IMR-90 (cell line): Measurements from ENCODE around the gene DSG3. TPM values are rescaled to one million over a fixed set of nuclear protein-coding genes. Genes with fewer than 3 reads are reported as not detected.

ENCODE experiments used
- ATAC-seq: fragments of 200-7000 bp; cut with Tn5 transposase; 2 replicates; pipeline ENCODE4 v1.9.1; 2020; ENCODE audit warnings: low read depth, mild to moderate bottlenecking, moderate library complexity
- Bru-seq: library from RNA; stranded (reverse); fragments of 400-500 nt; gene quantifications from one replicate; lab custom pipeline; 2021; lab: Mats Ljungman, UMichigan
- BruChase-seq, 2 experiments: library from RNA; stranded (reverse); fragments of 400-500 nt; gene quantifications; one replicate each; lab custom pipeline; 2021; lab: Mats Ljungman, UMichigan
- BruUV-seq: library from RNA; stranded (reverse); fragments of 400-500 nt; replicated peaks from 2 replicates; lab custom pipeline; 2021; lab: Mats Ljungman, UMichigan
- CTCF ChIA-PET: fragments of 300-600 bp; formaldehyde crosslinking; extraction: SDS; loops from one replicate; lab custom pipeline; 2021; ENCODE audit warnings: antibody characterized with exemption; lab: Yijun Ruan, JAX
- POLR2A ChIA-PET: fragments of 300-600 bp; sonication (Branson Sonifier 250); formaldehyde crosslinking; loops from one replicate; lab custom pipeline; 2022; ENCODE audit warnings: antibody characterized with exemption; ENCODE audit not compliant: unreplicated experiment; lab: Charles Lee
- DNase-seq: peaks from one replicate; pipeline ENCODE4 v3.0.0; 2013
- H2AFZ ChIP-seq: replicated peaks from 2 replicates; pipeline ENCODE3; 2013; ENCODE audit warnings: low read length, mild to moderate bottlenecking; ENCODE audit not compliant: poor library complexity
- H2AK5ac ChIP-seq: 2 replicates; pipeline ENCODE4 v1.6.1; 2013; ENCODE audit warnings: low read depth, low read length, inconsistent platforms
- H2AK9ac ChIP-seq: replicated peaks from 2 replicates; pipeline ENCODE3; 2013; ENCODE audit warnings: mild to moderate bottlenecking, low read depth, low read length, moderate library complexity; ENCODE audit not compliant: poor library complexity
- H2BK120ac ChIP-seq: 2 replicates; pipeline ENCODE4 v1.6.1; 2013; ENCODE audit warnings: low read depth, low read length, inconsistent platforms
- H2BK15ac ChIP-seq: 3 replicates; pipeline ENCODE4 v1.6.1; 2013; ENCODE audit warnings: low read depth, low read length, inconsistent platforms
- H2BK20ac ChIP-seq: 2 replicates; pipeline ENCODE4 v1.6.1; 2013; ENCODE audit warnings: low read depth, mild to moderate bottlenecking, inconsistent platforms, low read length, moderate library complexity
- H2BK5ac ChIP-seq: 2 replicates; pipeline ENCODE4 v1.6.1; 2013; ENCODE audit warnings: mild to moderate bottlenecking, low read depth, low read length, inconsistent platforms; ENCODE audit not compliant: poor library complexity, severe bottlenecking
- H3K14ac ChIP-seq: replicated peaks from 2 replicates; pipeline ENCODE4 v1.6.1; 2013; ENCODE audit warnings: low read depth, low read length, inconsistent platforms
- H3K18ac ChIP-seq: 2 replicates; pipeline ENCODE4 v1.6.1; 2013; ENCODE audit warnings: low read depth, low read length, control low read depth
- H3K23ac ChIP-seq: 2 replicates; pipeline ENCODE4 v1.6.1; 2013; ENCODE audit warnings: low read depth, low read length, inconsistent platforms
- H3K27ac ChIP-seq: 2 replicates; pipeline ENCODE4 v1.5.1; 2013; ENCODE audit warnings: mild to moderate bottlenecking, control low read depth, low read length; ENCODE audit not compliant: insufficient read depth
- H3K27me3 ChIP-seq: 2 replicates; pipeline ENCODE4 v1.6.1; 2013; ENCODE audit warnings: low read length; ENCODE audit not compliant: control insufficient read depth, insufficient read depth
- H3K36me3 ChIP-seq: 2 replicates; pipeline ENCODE4 v1.6.1; 2013; ENCODE audit warnings: low read length, mixed read lengths; ENCODE audit not compliant: control insufficient read depth, insufficient read depth
- H3K4ac ChIP-seq: 2 replicates; pipeline ENCODE4 v1.6.1; 2013; ENCODE audit warnings: low read depth, low read length, inconsistent platforms
- H3K4me1 ChIP-seq: 2 replicates; pipeline ENCODE4 v1.6.1; 2013; ENCODE audit warnings: low read length, mixed read lengths; ENCODE audit not compliant: control insufficient read depth, insufficient read depth
- H3K4me2 ChIP-seq: 2 replicates; pipeline ENCODE4 v1.6.1; 2013; ENCODE audit warnings: low read depth, mild to moderate bottlenecking, control low read depth, low read length, moderate library complexity
- H3K4me3 ChIP-seq: 2 replicates; pipeline ENCODE4 v1.5.1; 2013; ENCODE audit warnings: low read depth, mild to moderate bottlenecking, control low read depth, low read length, moderate library complexity; ENCODE audit not compliant: insufficient read depth
- H3K56ac ChIP-seq: 2 replicates; pipeline ENCODE4 v1.6.1; 2013; ENCODE audit warnings: low read length, inconsistent platforms; ENCODE audit not compliant: insufficient read depth; ENCODE audit errors: extremely low read depth
- H3K79me1 ChIP-seq, 2 experiments: 2 replicates each; pipeline ENCODE4 v1.6.1; 2013; ENCODE audit warnings: low read length in 2 of 2, inconsistent platforms in 1 of 2, low read depth in 1 of 2
- H3K9ac ChIP-seq: 2 replicates; pipeline ENCODE4 v1.6.1; 2013; ENCODE audit warnings: low read depth, low read length, control low read depth
- H3K9me1 ChIP-seq: 2 replicates; pipeline ENCODE4 v1.6.1; 2013; ENCODE audit warnings: low read length, inconsistent platforms; ENCODE audit not compliant: insufficient read depth
- H3K9me3 ChIP-seq: 2 replicates; pipeline ENCODE4 v1.6.1; 2013; ENCODE audit warnings: low read length; ENCODE audit not compliant: control insufficient read depth, insufficient read depth
- H4K20me1 ChIP-seq: 2 replicates; pipeline ENCODE4 v1.6.1; 2013; ENCODE audit warnings: low read length, inconsistent platforms; ENCODE audit not compliant: insufficient read depth
- H4K5ac ChIP-seq: 2 replicates; pipeline ENCODE4 v1.6.1; 2013; ENCODE audit warnings: mild to moderate bottlenecking, low read depth, low read length, control low read depth
- H4K8ac ChIP-seq, 2 experiments: 2 replicates each; pipeline ENCODE4 v1.6.1; 2013; ENCODE audit warnings: low read depth in 2 of 2, low read length in 2 of 2, control low read depth in 1 of 2, inconsistent platforms in 1 of 2
- H4K91ac ChIP-seq: 2 replicates; pipeline ENCODE4 v1.6.1; 2013; ENCODE audit warnings: low read depth, low read length, inconsistent platforms; ENCODE audit not compliant: insufficient read depth
- BHLHE40 ChIP-seq: fragments of 150-350 bp; IDR thresholded peaks from 2 replicates; pipeline ENCODE4 v1.6.1; 2016; ENCODE audit warnings: mild to moderate bottlenecking, low read depth, low read length
- CEBPB ChIP-seq: IDR thresholded peaks from 2 replicates; pipeline ENCODE4 v1.6.1; 2012; ENCODE audit warnings: low read depth, low read length, improper control_type of control experiment
- WGBS, 2 experiments: methylation state at CpG; one replicate each; pipeline versions ENCODE4 v1.1.5 to v1.1.7; 2013; ENCODE audit warnings: missing lambda C conversion rate in 2 of 2; ENCODE audit not compliant: insufficient read length in 1 of 2; ENCODE audit errors: extremely low coverage in 2 of 2; 5-methylcytosine and 5-hydroxymethylcytosine counted together
- dilution Hi-C: fragments of 300-500 bp; cut with HindIII; formaldehyde crosslinking; loops from one replicate; pipeline ENCODE4 v1.14.3; 2018; ENCODE audit warnings: low sequenced_read_pairs; ENCODE audit not compliant: unreplicated experiment
- in situ Hi-C: fragments of 300-500 bp; cut with MboI; formaldehyde crosslinking; loops from 3 replicates; pipeline ENCODE4 v1.14.3; 2019; ENCODE audit warnings: low sequenced_read_pairs, inconsistent platforms, mixed read lengths
- intact Hi-C: fragments of 100-400 bp; cut with micrococcal nuclease; formaldehyde crosslinking; loops from 2 replicates; pipeline ENCODE4 v1.10.0; 2022
- long read RNA-seq: library from polyadenylated mRNA; unstranded; transcript quantifications from one replicate; pipeline ENCODE4 v2.0.0, GENCODE V29; 2021; ENCODE audit not compliant: unreplicated experiment
- polyA plus RNA-seq, 3 experiments: library from polyadenylated mRNA; depleted of rRNA; stranded (reverse); fragments of >200 nt; gene quantifications; 2 replicates each; pipeline ENCODE4 v1.2.3, GENCODE V29; 2012; ENCODE audit warnings: low replicate concordance in 1 of 3
- total RNA-seq: library from RNA; depleted of rRNA; stranded (reverse); fragments of >200 nt; gene quantifications from 2 replicates; pipeline ENCODE4 v1.2.3, GENCODE V29; 2012; rRNA removed

The DSG3 gene
- total RNA-seq (not detected in 2 replicates), polyA plus RNA-seq (2012; rRNA removed) (not detected in 2 replicates), Bru-seq, nascent RNA (percentile 3 among the genes with signal in this experiment), BruChase-seq, experiment 1, labeled RNA remaining after a 6-hour chase (not detected), BruChase-seq, experiment 2, labeled RNA remaining after a 2-hour chase (not detected)
- not detected in 2 replicates for polyA plus RNA-seq (2012; cell fraction: cytosol; rRNA removed)
- polyA plus RNA-seq (2012; cell fraction: nucleus; rRNA removed; ENCODE audit: low replicate concordance) = not detected in 2 replicates
- long read RNA-seq = 0 reads

GRCh38 chr18:31447530-31448191 lies at the start of gene DSG3:
Gene DSG3, plus strand, starts transcription at chr18:31447741. Its CDS starts 137 bp downstream, at chr18:31447878.
- no peak within 1 kb of the TSS for H3K4me2 ChIP-seq
- H3K36me3 ChIP-seq = no peaks in the 10 kb centered on the region
- no peak within 1 kb of the TSS for H2BK15ac ChIP-seq
- no peak within 1 kb of the TSS for H2AK9ac ChIP-seq
- no peaks in the 10 kb centered on the region for H3K4me1 ChIP-seq
- no peak within 1 kb of the TSS for H2BK120ac ChIP-seq
- ChIA-PET POLR2A (no interaction called here), CTCF (no interaction called here)
- no peak within 1 kb of the TSS for H3K4me3 ChIP-seq
- no peaks in the 10 kb centered on the region for H4K20me1 ChIP-seq
- no peak within 1 kb of the TSS for H2BK5ac ChIP-seq
- H3K9me3 ChIP-seq = no peaks in the 10 kb centered on the region; the same call in 1 of the 2 replicates
- intact Hi-C loops (no loop called here), in situ Hi-C loops (no loop called here), dilution Hi-C loops (no loop called here)
- H3K9me1 ChIP-seq = no peaks in the 10 kb centered on the region
- DNase-seq (no peak), ATAC-seq (no peak)
- H3K4ac ChIP-seq = no peak within 1 kb of the TSS
- H2AK5ac ChIP-seq = no peak within 1 kb of the TSS
- no peak within 1 kb of the TSS for H2AFZ ChIP-seq
- WGBS, 2 experiments = 90% methylated on average over 2 of the region's 9 CpGs; no CpG with 5 or more reads in 1 of the 2 experiments
- no peak within 1 kb of the TSS for H3K27ac ChIP-seq
- no TSS peak for BruUV-seq
- no peak within 1 kb of the TSS for H4K8ac ChIP-seq
- H3K56ac ChIP-seq = no peak within 1 kb of the TSS
- H3K18ac ChIP-seq = no peak within 1 kb of the TSS
- H2BK20ac ChIP-seq = no peak within 1 kb of the TSS
- H3K14ac ChIP-seq = no peak within 1 kb of the TSS
- H3K79me1 ChIP-seq = no peaks in the 10 kb centered on the region
- H4K91ac ChIP-seq = no peak within 1 kb of the TSS
- no peaks in the 10 kb centered on the region for H3K27me3 ChIP-seq
- H3K9ac ChIP-seq = no peak within 1 kb of the TSS
- peak; percentile 44; the same call in 1 of the 2 replicates for TF ChIP-seq CEBPB
- TF ChIP-seq BHLHE40 = no peak
- H4K5ac ChIP-seq = no peak within 1 kb of the TSS
- H3K23ac ChIP-seq = no peak within 1 kb of the TSS
